SK-N-SH treated with all-trans-retinoic acid at 6 μM for 48 hours (cell line): ENCODE measurements around the gene POT1.

Experiments
- RARB ChIP-seq: fragments of 250-450 bp; sonication (Bioruptor Pico); IDR thresholded peaks from 2 replicates; pipeline ENCODE4 v1.8.0; 2021; ENCODE audit warnings: mild to moderate bottlenecking, moderate library complexity
- ZNF565 ChIP-seq: fragments of 450-650 bp; formaldehyde crosslinking; conservative IDR thresholded peaks from 2 replicates; pipeline ENCODE4 v1.5.0; 2020; ENCODE audit warnings: low read depth, mild to moderate bottlenecking, moderate library complexity
- TF ChIP-seq, protein P1 (sequence below): fragments of 250-450 bp; sonication (Bioruptor Pico); IDR thresholded peaks from 2 replicates; pipeline ENCODE4 v1.5.1; 2020; ENCODE audit warnings: low read depth, mild to moderate bottlenecking, moderate library complexity

- TF ChIP-seq, protein P1, sequence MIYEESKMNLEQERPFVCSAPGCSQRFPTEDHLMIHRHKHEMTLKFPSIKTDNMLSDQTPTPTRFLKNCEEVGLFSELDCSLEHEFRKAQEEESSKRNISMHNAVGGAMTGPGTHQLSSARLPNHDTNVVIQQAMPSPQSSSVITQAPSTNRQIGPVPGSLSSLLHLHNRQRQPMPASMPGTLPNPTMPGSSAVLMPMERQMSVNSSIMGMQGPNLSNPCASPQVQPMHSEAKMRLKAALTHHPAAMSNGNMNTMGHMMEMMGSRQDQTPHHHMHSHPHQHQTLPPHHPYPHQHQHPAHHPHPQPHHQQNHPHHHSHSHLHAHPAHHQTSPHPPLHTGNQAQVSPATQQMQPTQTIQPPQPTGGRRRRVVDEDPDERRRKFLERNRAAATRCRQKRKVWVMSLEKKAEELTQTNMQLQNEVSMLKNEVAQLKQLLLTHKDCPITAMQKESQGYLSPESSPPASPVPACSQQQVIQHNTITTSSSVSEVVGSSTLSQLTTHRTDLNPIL (CRISPR knock-in tag): no peak
- TF ChIP-seq RARB (CRISPR knock-in tag) (no peak), ZNF565 (CRISPR knock-in tag) (no peak)
These were observed 119.0 kb downstream of the POT1 start for GRCh38 chr7:124810605-124811004.
